PC-3 (cell line): ENCODE results near the gene PAF1. TPM values are rescaled to one million over a fixed set of nuclear protein-coding genes. Genes with fewer than 3 reads are reported as not detected.
"Not testable (repeated sequence)": the region's sequence is repeated elsewhere in the genome, so short reads cannot be mapped to it uniquely, and the experiment has no call there.

ENCODE experiments used
- ATAC-seq: fragments of 200-7000 bp; cut with Tn5 transposase; 2 replicates; pipeline ENCODE4 v1.9.1; 2020; ENCODE audit warnings: mild to moderate bottlenecking, moderate library complexity
- BruUV-seq: library from RNA; stranded (reverse); fragments of 400-500 nt; replicated peaks from 2 replicates; lab custom pipeline; 2021; lab: Mats Ljungman, UMichigan
- CTCF ChIA-PET: fragments of 300-600 bp; sonication (Branson Sonifier 250); formaldehyde crosslinking; loops from one replicate; lab custom pipeline; 2022; ENCODE audit warnings: antibody characterized with exemption; lab: Charles Lee
- POLR2A ChIA-PET: fragments of 300-600 bp; sonication (Branson Sonifier 250); formaldehyde crosslinking; loops from one replicate; lab custom pipeline; 2022; ENCODE audit warnings: antibody characterized with exemption; ENCODE audit not compliant: unreplicated experiment; lab: Charles Lee
- DNase-seq: peaks from one replicate; pipeline ENCODE4 v3.0.0-alpha.2; 2015
- H2AFZ ChIP-seq: fragments of 300-600 bp; sonication (generic); 2 replicates; pipeline ENCODE4 v1.6.0; 2016; ENCODE audit warnings: antibody characterized with exemption, low read length
- H3F3A ChIP-seq: fragments of 300-600 bp; sonication (generic); one replicate; pipeline ENCODE4 v1.6.0; 2017; ENCODE audit warnings: antibody characterized with exemption, low read length, control low read depth, mild to moderate bottlenecking; ENCODE audit not compliant: unreplicated experiment
- H3K27ac ChIP-seq: fragments of 300-600 bp; sonication (generic); 2 replicates; pipeline ENCODE4 v1.5.1; 2016; ENCODE audit warnings: mild to moderate bottlenecking, low read length
- H3K27me3 ChIP-seq: fragments of 300-600 bp; sonication (generic); 2 replicates; pipeline ENCODE4 v1.6.1; 2016; ENCODE audit warnings: low read length, mixed read lengths
- H3K36me3 ChIP-seq: fragments of 300-600 bp; sonication (generic); 2 replicates; pipeline ENCODE4 v1.6.1; 2016; ENCODE audit warnings: low read depth, mixed run types, low read length, mixed read lengths
- H3K4me1 ChIP-seq: fragments of 300-600 bp; sonication (generic); 2 replicates; pipeline ENCODE4 v1.5.1; 2016; ENCODE audit warnings: low read length; ENCODE audit not compliant: insufficient read depth
- H3K4me2 ChIP-seq: fragments of 300-600 bp; sonication (generic); 2 replicates; pipeline ENCODE4 v1.6.0; 2016; ENCODE audit warnings: low read length
- H3K4me3 ChIP-seq: fragments of 300-600 bp; sonication (generic); 2 replicates; pipeline ENCODE4 v1.5.1; 2016; ENCODE audit warnings: mild to moderate bottlenecking, low read length, mixed read lengths
- H3K79me2 ChIP-seq: fragments of 300-600 bp; sonication (generic); 2 replicates; pipeline ENCODE4 v1.6.1; 2017; ENCODE audit warnings: low read length, mixed read lengths
- H3K9ac ChIP-seq: fragments of 300-600 bp; sonication (generic); 2 replicates; pipeline ENCODE4 v1.6.0; 2016; ENCODE audit warnings: mild to moderate bottlenecking, low read length
- H3K9me2 ChIP-seq: fragments of 300-600 bp; sonication (generic); replicated peaks from 2 replicates; pipeline ENCODE4 v1.6.1; 2016; ENCODE audit warnings: mixed run types, low read length, mixed read lengths
- H3K9me3 ChIP-seq: fragments of 300-600 bp; sonication (generic); 2 replicates; pipeline ENCODE4 v1.6.1; 2016; ENCODE audit warnings: low read length, mixed read lengths
- H4K20me1 ChIP-seq: fragments of 300-600 bp; sonication (generic); 2 replicates; pipeline ENCODE4 v1.6.1; 2016; ENCODE audit warnings: low read length, mixed read lengths
- CTCF ChIP-seq: fragments of 300-600 bp; sonication (generic); conservative IDR thresholded peaks from 2 replicates; pipeline ENCODE4 v1.5.1; 2017; ENCODE audit warnings: antibody characterized with exemption, low read depth, mild to moderate bottlenecking, low read length
- EZH2 ChIP-seq: fragments of 300-600 bp; sonication (generic); IDR thresholded peaks from one replicate; pipeline ENCODE4 v1.6.1; 2017; ENCODE audit warnings: antibody characterized with exemption, mild to moderate bottlenecking, low read length; ENCODE audit not compliant: unreplicated experiment
- EZH2phosphoT487 ChIP-seq: fragments of 300-600 bp; sonication (generic); IDR thresholded peaks from 2 replicates; pipeline ENCODE4 v1.6.1; 2018; ENCODE audit warnings: mild to moderate bottlenecking, antibody characterized with exemption, low read length, borderline replicate concordance
- intact Hi-C: fragments of 100-400 bp; cut with micrococcal nuclease; formaldehyde crosslinking; loops from 2 replicates; pipeline ENCODE4 v1.9.0; 2023
- total RNA-seq: library from RNA; depleted of rRNA; stranded (reverse); fragments of >200 nt; gene quantifications from 2 replicates; pipeline ENCODE4 v1.2.3, GENCODE V29; 2014

The PAF1 gene
- total RNA-seq, 1 experiment from 2014 or later = 50.7 TPM

GRCh38 chr19:39341719-39342604, 48.9 kb downstream of the PAF1 start, which contains the start of gene SAMD4B:
Gene SAMD4B, plus strand, starts transcription at chr19:39342421. Its CDS starts 14,473 bp downstream, at chr19:39356894.
- Histone ChIP-seq H3K9me3 (no peaks in the 10 kb centered on the region), H3K36me3 (no peaks in the 10 kb centered on the region; the same call in 1 of the 2 replicates), H3F3A (no peaks in the 10 kb centered on the region), H4K20me1 (no peaks in the 10 kb centered on the region), H2AFZ (peak within 1 kb of the TSS; percentile 89), H3K9ac (peak within 1 kb of the TSS; percentile 90), H3K9me2 (no peaks in the 10 kb centered on the region), H3K4me2 (peak within 1 kb of the TSS; percentile 91), H3K4me3 (peak within 1 kb of the TSS; percentile 79), H3K79me2 (peaks cover 47% of the 10 kb centered on the region), H3K27me3 (no peaks in the 10 kb centered on the region), H3K4me1 (peaks cover 12% of the 10 kb centered on the region), H3K27ac (no peak within 1 kb of the TSS)
- intact Hi-C loops = no loop called here
- DNase-seq (peak; percentile 94), ATAC-seq (peak; percentile 89)
- peak; percentile 41 for TF ChIP-seq CTCF
- no peak for TF ChIP-seq EZH2
- BruUV-seq = TSS peak; percentile 76
- CTCF ChIA-PET = no interaction called here
- POLR2A ChIA-PET = interaction anchor here (0.6 to 0.7 kb wide), 3 partner anchors 56 to 349 kb away, joined by 3 to 4 read pairs (median 3); no protein-coding TSS in a partner anchor

GRCh38 chr19:39341129-39341718, 49.7 kb downstream of the PAF1 start:
- CTCF ChIA-PET = no interaction called here
- TF ChIP-seq EZH2phosphoT487 (no peak), EZH2 (no peak), CTCF (no peak)
- POLR2A ChIA-PET = no interaction called here
- H3K4me3 ChIP-seq = peak overlapping the region; percentile 76
- H4K20me1 ChIP-seq = no peaks in the 10 kb centered on the region
- no peaks in the 10 kb centered on the region for H3K36me3 ChIP-seq
- no peaks in the 10 kb centered on the region for H3K9me3 ChIP-seq
- H3K27ac ChIP-seq = no peak overlapping the region
- no peaks in the 10 kb centered on the region for H3K9me2 ChIP-seq
- no peaks in the 10 kb centered on the region for H3K27me3 ChIP-seq
- peak; percentile 12 for ATAC-seq
- H3K9ac ChIP-seq = peak overlapping the region; percentile 71
- intact Hi-C loops = no loop called here
- peak; percentile 9 for DNase-seq
- no peaks in the 10 kb centered on the region for H3F3A ChIP-seq
- peak overlapping the region; percentile 85 for H3K4me2 ChIP-seq
- BruUV-seq = no TSS peak
- H3K4me1 ChIP-seq = peaks cover 12% of the 10 kb centered on the region
- H3K79me2 ChIP-seq = peaks cover 40% of the 10 kb centered on the region
- peak overlapping the region; percentile 89 for H2AFZ ChIP-seq

- H3K9me2 ChIP-seq, BruUV-seq, H3K4me3 ChIP-seq, intact Hi-C loops, POLR2A ChIA-PET, H3F3A ChIP-seq, DNase-seq, H3K27me3 ChIP-seq, H3K27ac ChIP-seq, H3K4me2 ChIP-seq, H4K20me1 ChIP-seq, CTCF ChIA-PET, H3K9ac ChIP-seq, ATAC-seq, H3K36me3 ChIP-seq, H3K9me3 ChIP-seq, H2AFZ ChIP-seq: not testable (repeated sequence)
- Histone ChIP-seq H3K79me2 (peaks cover 29% of the 10 kb centered on the region), H3K4me1 (peaks cover 12% of the 10 kb centered on the region)
Measured at GRCh38 chr19:39340156-39340555, 50.8 kb downstream of the PAF1 start.
